Thyroid gland (tissue), 4 donors: ENCODE measurements around the gene E2F6. TPM values are rescaled to one million over a fixed set of nuclear protein-coding genes. Genes with fewer than 3 reads are reported as not detected.

Experiments used
- DNase-seq, 2 donors: peaks; one replicate each; pipeline ENCODE4 v3.0.0-alpha.2; 2019
- H3K27ac ChIP-seq, 3 donors: fragments of 200-600 bp; sonication (generic); 1 replicate in 2 of 3; 2 replicates in 1 of 3; pipeline ENCODE4 v1.5.1; 2016 to 2019; ENCODE audit warnings: mild to moderate bottlenecking in 1 of 3, moderate library complexity in 1 of 3
- H3K27me3 ChIP-seq: fragments of 200-600 bp; sonication (generic); one replicate; pipeline ENCODE4 v1.5.1; 2019
- H3K36me3 ChIP-seq, 2 donors: fragments of 200-600 bp; sonication (generic); one replicate each; pipeline ENCODE4 v1.5.1; 2016 to 2019
- H3K4me1 ChIP-seq, 2 donors: fragments of 200-600 bp; sonication (generic); one replicate each; pipeline ENCODE4 v1.5.1; 2017 to 2019
- H3K4me3 ChIP-seq, 3 donors: fragments of 200-600 bp; sonication (generic); replicated peaks in 1 of 3; 1 replicate in 2 of 3; 2 replicates in 1 of 3; pipeline ENCODE4 v1.5.1; 2016; ENCODE audit warnings: mild to moderate bottlenecking in 1 of 3
- H3K9me3 ChIP-seq: fragments of 200-600 bp; sonication (generic); one replicate; pipeline ENCODE4 v1.5.1; 2017
- CTCF ChIP-seq, 6 experiments: fragments of 200-600 bp in 3 of 6; fragments of 450-650 bp in 3 of 6; sonication (generic) in 3 of 6; IDR thresholded peaks; one replicate each; pipeline ENCODE4 v1.5.1; 2016 to 2019; ENCODE audit warnings: antibody characterized with exemption in 6 of 6, mild to moderate bottlenecking in 2 of 6, inconsistent platforms in 1 of 6, moderate library complexity in 1 of 6
- POLR2A ChIP-seq, 2 donors: fragments of 450-650 bp; IDR thresholded peaks; one replicate each; pipeline ENCODE4 v1.6.1; 2017; ENCODE audit warnings: antibody characterized with exemption in 2 of 2, mild to moderate bottlenecking in 2 of 2, moderate library complexity in 1 of 2
- WGBS, 2 donors: methylation state at CpG; one replicate each; pipeline ENCODE4 v1.1.5; 2017; 5-methylcytosine and 5-hydroxymethylcytosine counted together
- intact Hi-C: fragments of 100-400 bp; cut with DNase I; formaldehyde crosslinking; loops from one replicate; pipeline ENCODE4 v1.15.1; 2023
- total RNA-seq, 4 donors: library from RNA; depleted of rRNA; stranded (reverse); fragments of >200 nt; gene quantifications; one replicate each; pipeline ENCODE4 v1.2.3, GENCODE V29; 2016

The E2F6 gene
- total RNA-seq, 4 donors from 2014 or later = 15.7 to 26.2 (median 21.2) TPM

GRCh38 chr2:11420671-11421070, 45.3 kb downstream of the E2F6 start:
- DNase-seq = no peak
- no peaks in the 10 kb centered on the region for H3K9me3 ChIP-seq
- no peaks in the 10 kb centered on the region for H3K36me3 ChIP-seq
- intact Hi-C loops = no loop called here
- no peaks in the 10 kb centered on the region for H3K27me3 ChIP-seq
- 93% methylated on average over 9 of the region's 9 CpGs for WGBS, 2 donors
- no peaks in the 10 kb centered on the region for H3K4me1 ChIP-seq
- no peak overlapping the region for H3K4me3 ChIP-seq
- no peak overlapping the region for H3K27ac ChIP-seq
- no peak for TF ChIP-seq CTCF (IDR thresholded peaks at IDR 0.05)
- no peak for TF ChIP-seq POLR2A (IDR thresholded peaks at IDR 0.05)

- Histone ChIP-seq H3K4me3 (no peak overlapping the region), H3K27ac (no peak overlapping the region), H3K36me3 (no peaks in the 10 kb centered on the region), H3K4me1 (no peaks in the 10 kb centered on the region), H3K9me3 (no peaks in the 10 kb centered on the region), H3K27me3 (no peaks in the 10 kb centered on the region)
- intact Hi-C loops = no loop called here
- 79 to 82% methylated on average over 2 of the region's 2 CpGs for WGBS, 2 donors
- no peak for TF ChIP-seq POLR2A (IDR thresholded peaks at IDR 0.05)
- no peak for TF ChIP-seq CTCF (IDR thresholded peaks at IDR 0.05)
- no peak for DNase-seq
Measured at GRCh38 chr2:11420190-11420589, 45.8 kb downstream of the E2F6 start.

- no peak overlapping the region for H3K4me3 ChIP-seq
- DNase-seq = no peak
- WGBS, 2 donors = 46 to 58% methylated on average over 8 of the region's 8 CpGs
- no peak for TF ChIP-seq CTCF (IDR thresholded peaks at IDR 0.05)
- no peaks in the 10 kb centered on the region for H3K4me1 ChIP-seq
- no peaks in the 10 kb centered on the region for H3K36me3 ChIP-seq
- no peaks in the 10 kb centered on the region for H3K9me3 ChIP-seq
- intact Hi-C loops = no loop called here
- no peak overlapping the region for H3K27ac ChIP-seq
- H3K27me3 ChIP-seq = no peaks in the 10 kb centered on the region
Measured at GRCh38 chr2:11419781-11420180, 46.2 kb downstream of the E2F6 start.

GRCh38 chr2:11417946-11418585, 47.9 kb downstream of the E2F6 start:
- Histone ChIP-seq H3K9me3 (no peaks in the 10 kb centered on the region), H3K4me1 (no peaks in the 10 kb centered on the region), H3K27ac (no peak overlapping the region), H3K4me3 (no peak overlapping the region), H3K36me3 (no peaks in the 10 kb centered on the region), H3K27me3 (no peaks in the 10 kb centered on the region)
- peak in 1 of 6 experiments; percentile 26 for TF ChIP-seq CTCF (IDR thresholded peaks at IDR 0.05)
- no peak for TF ChIP-seq POLR2A (IDR thresholded peaks at IDR 0.05)
- no peak for DNase-seq
- WGBS, 2 donors = 52 to 53% methylated on average over 8 of the region's 8 CpGs
- intact Hi-C loops = no loop called here

GRCh38 chr2:11416931-11417330, 49.0 kb downstream of the E2F6 start:
- 96 to 100% methylated on average over 2 of the region's 2 CpGs for WGBS, 2 donors
- intact Hi-C loops = no loop called here

More at GRCh38 chr2:11416931-11417330, 49.0 kb downstream of the E2F6 start:
- Histone ChIP-seq H3K4me1 (no peaks in the 10 kb centered on the region), H3K9me3 (no peaks in the 10 kb centered on the region), H3K27me3 (no peaks in the 10 kb centered on the region), H3K27ac (no peak overlapping the region), H3K36me3 (no peaks in the 10 kb centered on the region), H3K4me3 (no peak overlapping the region)
- no peak for TF ChIP-seq POLR2A (IDR thresholded peaks at IDR 0.05)
- TF ChIP-seq CTCF (IDR thresholded peaks at IDR 0.05) = no peak
- no peak for DNase-seq
